Fibroblast of the conjunctiva (primary cell): ENCODE data around the gene USP20.

Experiments
- DNase-seq: peaks from one replicate; pipeline ENCODE4 v3.0.0-alpha.2; 2010; ENCODE audit warnings: low read depth

USP20 gene

GRCh38 chr9:129875687-129876395 lies 40.6 kb downstream of the USP20 start:
- DNase-seq, result no peak

GRCh38 chr9:129876815-129877214 lies 41.6 kb downstream of the USP20 start:
- no peak for DNase-seq

- no peak for DNase-seq
Observed at GRCh38 chr9:129878291-129878690, 43.0 kb downstream of the USP20 start.

GRCh38 chr9:129879103-129879699 lies 43.9 kb downstream of the USP20 start:
- no peak for DNase-seq

- no peak for DNase-seq
Observed at GRCh38 chr9:129879991-129880653, 44.9 kb downstream of the USP20 start.

GRCh38 chr9:129880654-129881546 lies 45.6 kb downstream of the USP20 start:
- DNase-seq, result peak; percentile 32

GRCh38 chr9:129881547-129882324 lies 46.5 kb downstream of the USP20 start:
- DNase-seq, result no peak

- DNase-seq, result peak; percentile 60
Observed at GRCh38 chr9:129884220-129885017, 49.2 kb downstream of the USP20 start.

GRCh38 chr9:129885018-129885669 lies 49.9 kb downstream of the USP20 start:
- DNase-seq, result no peak

- peak; percentile 84 for DNase-seq
Observed at GRCh38 chr9:129885670-129886106, 50.4 kb downstream of the USP20 start.

GRCh38 chr9:129886226-129887174 lies 51.2 kb downstream of the USP20 start:
- DNase-seq, result no peak

- no peak for DNase-seq
Observed at GRCh38 chr9:129887334-129888292, 52.4 kb downstream of the USP20 start.

GRCh38 chr9:129888293-129889121 lies 53.2 kb downstream of the USP20 start:
- no peak for DNase-seq

GRCh38 chr9:129889122-129889940 lies 54.1 kb downstream of the USP20 start:
- DNase-seq, result no peak

GRCh38 chr9:129889941-129890717 lies 54.9 kb downstream of the USP20 start:
- no peak for DNase-seq
